Gastrocnemius medialis (tissue), 4 donors: ENCODE results near the gene FBLIM1. TPM values are rescaled to one million over a fixed set of nuclear protein-coding genes. Genes with fewer than 3 reads are reported as not detected.
A peak's percentile ranks its signal among the peaks of the same experiment; 100 is the strongest.

Experiments used
- ATAC-seq, 2 donors: fragments of 150-250 bp; one replicate each; pipeline ENCODE4 v1.9.1; 2016
- DNase-seq, 2 donors: peaks; one replicate each; pipeline ENCODE4 v3.0.0-alpha.2; 2019
- H3K27ac ChIP-seq, 4 donors: fragments of 200-600 bp; sonication (generic); 1 replicate in 1 of 4; 2 replicates in 3 of 4; pipeline ENCODE4 v1.5.1; 2016 to 2018; ENCODE audit warnings: mild to moderate bottlenecking in 2 of 4, moderate library complexity in 1 of 4
- H3K27me3 ChIP-seq, 3 donors: fragments of 200-600 bp; sonication (generic) in 2 of 3; 1 replicate in 1 of 3; 2 replicates in 2 of 3; pipeline versions ENCODE4 v1.5.1 to v1.6.0; 2016 to 2019; ENCODE audit warnings: mild to moderate bottlenecking in 1 of 3, moderate library complexity in 1 of 3
- H3K36me3 ChIP-seq, 2 donors: fragments of 200-600 bp; sonication (generic) in 1 of 2; one replicate each; pipeline ENCODE4 v1.5.1; 2017 to 2018
- H3K4me1 ChIP-seq, 2 donors: fragments of 200-600 bp; sonication (generic) in 1 of 2; one replicate each; pipeline ENCODE4 v1.5.1; 2016 to 2017; ENCODE audit warnings: mild to moderate bottlenecking in 2 of 2
- H3K4me3 ChIP-seq, 4 donors: fragments of 200-600 bp; sonication (generic) in 3 of 4; 1 replicate in 1 of 4; 2 replicates in 3 of 4; pipeline ENCODE4 v1.5.1; 2016 to 2019; ENCODE audit warnings: mild to moderate bottlenecking in 2 of 4
- H3K9me3 ChIP-seq, 3 donors: fragments of 200-600 bp; sonication (generic) in 2 of 3; 1 replicate in 1 of 3; 2 replicates in 2 of 3; pipeline ENCODE4 v1.5.1; 2016 to 2019
- CTCF ChIP-seq, 5 experiments: fragments of 450-650 bp in 3 of 5; fragments of 200-600 bp in 2 of 5; sonication (generic) in 2 of 5; IDR thresholded peaks in 4 of 5; conservative IDR thresholded peaks in 1 of 5; 1 replicate in 4 of 5; 2 replicates in 1 of 5; pipeline ENCODE4 v1.5.1; 2016 to 2019; ENCODE audit warnings: antibody characterized with exemption in 5 of 5, mild to moderate bottlenecking in 3 of 5, moderate library complexity in 3 of 5
- POLR2A ChIP-seq, 2 donors: fragments of 450-650 bp; IDR thresholded peaks; one replicate each; pipeline ENCODE4 v1.6.1; 2017; ENCODE audit warnings: antibody characterized with exemption in 2 of 2, mild to moderate bottlenecking in 2 of 2, moderate library complexity in 2 of 2
- in situ Hi-C, 4 donors: fragments of 200-750 bp; cut with MboI; loops; one replicate each; pipeline versions ENCODE4 v1.15.0 to v1.8.0; 2017; ENCODE audit warnings: low sequenced_read_pairs in 4 of 4
- intact Hi-C: fragments of 100-400 bp; cut with DNase I; formaldehyde crosslinking; loops from one replicate; pipeline ENCODE4 v1.15.1; 2023; ENCODE audit warnings: low total_unique reads
- total RNA-seq, 4 donors: library from RNA; depleted of rRNA; stranded (reverse); fragments of >200 nt; gene quantifications; one replicate each; pipeline versions ENCODE4 v1.1.0 to v1.2.3, GENCODE V29; 2016

Gene FBLIM1
- total RNA-seq, 4 donors from 2014 or later, result 1.4 to 3.9 (median 3.8) TPM

DNA sequence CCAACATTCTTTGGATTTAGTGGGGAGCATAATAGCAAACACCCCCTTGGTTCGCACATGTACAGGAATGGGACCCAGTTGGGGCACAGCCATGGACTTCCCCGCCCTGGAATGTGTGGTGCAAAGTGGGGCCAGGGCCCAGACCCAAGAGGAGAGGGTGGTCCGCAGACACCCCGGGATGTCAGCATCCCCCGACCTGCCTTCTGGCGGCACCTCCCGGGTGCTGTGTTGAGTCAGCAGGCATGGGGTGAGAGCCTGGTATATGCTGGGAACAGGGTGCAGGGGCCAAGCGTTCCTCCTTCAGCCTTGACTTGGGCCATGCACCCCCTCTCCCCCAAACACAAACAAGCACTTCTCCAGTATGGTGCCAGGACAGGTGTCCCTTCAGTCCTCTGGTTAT lies 27.1 kb downstream of the FBLIM1 start:
- Histone ChIP-seq H3K27ac (no peak overlapping the region), H3K4me1 (peaks cover 0 to 3% of the 10 kb centered on the region in 2 donors), H3K36me3 (no peaks in the 10 kb centered on the region), H3K27me3 (no peaks in the 10 kb centered on the region), H3K4me3 (no peak overlapping the region), H3K9me3 (no peaks in the 10 kb centered on the region)
- ATAC-seq (no peak), DNase-seq (no peak)
- intact Hi-C loops (no loop called here), in situ Hi-C loops (no loop called here)
- TF ChIP-seq CTCF (IDR thresholded peaks at IDR 0.05 in 4 of 5, conservative IDR thresholded peaks at IDR 0.05 in 1 of 5), result no peak
- TF ChIP-seq POLR2A (IDR thresholded peaks at IDR 0.05), result no peak

GRCh38 chr1:15786581-15786980 lies 28.0 kb downstream of the FBLIM1 start:
- no peaks in the 10 kb centered on the region for H3K27me3 ChIP-seq
- TF ChIP-seq POLR2A (IDR thresholded peaks at IDR 0.05) (no peak), CTCF (IDR thresholded peaks at IDR 0.05 in 4 of 5, conservative IDR thresholded peaks at IDR 0.05 in 1 of 5) (no peak)
- no peaks in the 10 kb centered on the region for H3K9me3 ChIP-seq
- H3K36me3 ChIP-seq, result no peaks in the 10 kb centered on the region
- no peak overlapping the region for H3K27ac ChIP-seq
- no peak overlapping the region for H3K4me3 ChIP-seq
- no peak for ATAC-seq
- in situ Hi-C loops, result no loop called here
- peaks cover 0 to 3% of the 10 kb centered on the region in 2 donors for H3K4me1 ChIP-seq
- DNase-seq, result peak in 1 of 2 donors; percentile 26
- intact Hi-C loops, result no loop called here

DNA sequence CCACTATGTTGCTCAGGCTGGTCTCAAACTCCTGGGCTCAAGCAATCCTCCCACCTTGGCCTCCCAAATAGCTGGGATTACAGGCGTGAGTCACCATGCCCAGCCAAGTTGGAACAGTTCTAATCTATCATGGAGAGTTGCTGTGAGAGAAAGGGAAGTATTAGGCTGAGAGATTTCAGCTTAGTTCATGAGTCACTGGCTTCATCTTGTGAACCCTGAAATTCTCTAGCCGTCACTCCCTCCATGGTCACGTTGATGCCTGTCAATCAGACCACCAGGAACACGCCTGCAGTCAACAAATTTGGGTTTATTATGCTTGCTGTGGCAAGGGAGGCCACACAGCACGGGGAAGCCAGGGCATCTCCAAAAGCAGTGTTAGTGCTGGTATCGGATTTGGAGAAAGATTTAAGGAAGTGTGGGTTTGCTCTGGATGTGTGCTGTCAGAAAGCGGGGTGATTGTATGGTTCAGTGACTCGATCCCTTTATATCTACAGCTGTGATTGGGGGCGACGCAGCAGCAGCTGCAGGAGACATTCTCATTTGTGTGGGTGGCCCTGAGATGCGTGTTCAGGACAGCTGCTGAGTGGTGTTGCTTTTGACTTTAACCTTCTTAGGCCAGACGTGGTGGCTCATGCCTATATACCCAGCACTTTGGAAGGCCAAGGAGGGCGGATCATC lies 30.2 kb downstream of the FBLIM1 start:
- in situ Hi-C loops (no loop called here), intact Hi-C loops (no loop called here)
- Histone ChIP-seq H3K4me1 (peaks cover 0 to 9% of the 10 kb centered on the region in 2 donors), H3K4me3 (no peak overlapping the region), H3K27me3 (no peaks in the 10 kb centered on the region), H3K9me3 (no peaks in the 10 kb centered on the region), H3K36me3 (no peaks in the 10 kb centered on the region), H3K27ac (no peak overlapping the region)
- DNase-seq (no peak), ATAC-seq (no peak)
- TF ChIP-seq POLR2A (IDR thresholded peaks at IDR 0.05), result no peak
- no peak for TF ChIP-seq CTCF (IDR thresholded peaks at IDR 0.05 in 4 of 5, conservative IDR thresholded peaks at IDR 0.05 in 1 of 5)

- peaks cover 10 to 24% of the 10 kb centered on the region in 2 donors for H3K4me1 ChIP-seq
- no peak overlapping the region for H3K27ac ChIP-seq
- no peak for DNase-seq
- TF ChIP-seq POLR2A (IDR thresholded peaks at IDR 0.05) (no peak), CTCF (IDR thresholded peaks at IDR 0.05 in 4 of 5, conservative IDR thresholded peaks at IDR 0.05 in 1 of 5) (no peak)
- no peak for ATAC-seq
- H3K27me3 ChIP-seq, result no peaks in the 10 kb centered on the region
- no peak overlapping the region for H3K4me3 ChIP-seq
- H3K36me3 ChIP-seq, result no peaks in the 10 kb centered on the region
- intact Hi-C loops, result no loop called here
- in situ Hi-C loops, result no loop called here
- no peaks in the 10 kb centered on the region for H3K9me3 ChIP-seq
Observed at GRCh38 chr1:15796086-15796462, 37.5 kb downstream of the FBLIM1 start.
